MM.1S (cell line): Measurements from ENCODE around the gene MSI1.

ENCODE experiments used
- EZH2 ChIP-seq: fragments of 300-600 bp; sonication (generic); optimal IDR thresholded peaks from 2 replicates; pipeline ENCODE3; 2017; ENCODE audit warnings: low read depth, mild to moderate bottlenecking, antibody characterized with exemption, low read length, mixed read lengths
- EZH2phosphoT487 ChIP-seq: fragments of 300-600 bp; sonication (generic); IDR thresholded peaks from 2 replicates; pipeline ENCODE4 v1.6.1; 2018; ENCODE audit warnings: antibody characterized with exemption, low read length
- TF ChIP-seq, protein P1 (sequence below): fragments of 300-600 bp; sonication (generic); IDR thresholded peaks from 2 replicates; pipeline ENCODE4 v1.5.1; 2016; ENCODE audit warnings: antibody characterized with exemption, low read length, mixed read lengths

DNA sequence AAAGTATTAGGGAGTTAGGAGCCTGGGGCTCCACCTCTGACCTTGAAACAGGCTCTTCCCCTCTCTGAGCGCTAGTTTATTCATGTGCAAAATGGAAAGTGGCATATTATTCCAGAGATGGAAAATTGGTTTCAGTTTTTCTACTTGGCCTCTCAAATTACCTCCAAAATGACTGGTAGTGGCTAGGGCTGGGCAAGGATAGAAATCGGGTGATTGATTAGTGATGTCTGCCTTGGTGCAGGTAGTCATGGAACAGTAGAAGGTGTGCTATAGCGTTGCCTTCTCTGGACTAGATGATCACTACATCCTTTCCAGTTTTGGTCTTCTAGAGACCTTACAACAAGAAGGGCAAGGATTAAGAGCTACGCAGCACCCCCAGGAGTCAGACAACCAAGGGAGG is 8.6 kb upstream of the MSI1 start:
- TF ChIP-seq, protein P1, sequence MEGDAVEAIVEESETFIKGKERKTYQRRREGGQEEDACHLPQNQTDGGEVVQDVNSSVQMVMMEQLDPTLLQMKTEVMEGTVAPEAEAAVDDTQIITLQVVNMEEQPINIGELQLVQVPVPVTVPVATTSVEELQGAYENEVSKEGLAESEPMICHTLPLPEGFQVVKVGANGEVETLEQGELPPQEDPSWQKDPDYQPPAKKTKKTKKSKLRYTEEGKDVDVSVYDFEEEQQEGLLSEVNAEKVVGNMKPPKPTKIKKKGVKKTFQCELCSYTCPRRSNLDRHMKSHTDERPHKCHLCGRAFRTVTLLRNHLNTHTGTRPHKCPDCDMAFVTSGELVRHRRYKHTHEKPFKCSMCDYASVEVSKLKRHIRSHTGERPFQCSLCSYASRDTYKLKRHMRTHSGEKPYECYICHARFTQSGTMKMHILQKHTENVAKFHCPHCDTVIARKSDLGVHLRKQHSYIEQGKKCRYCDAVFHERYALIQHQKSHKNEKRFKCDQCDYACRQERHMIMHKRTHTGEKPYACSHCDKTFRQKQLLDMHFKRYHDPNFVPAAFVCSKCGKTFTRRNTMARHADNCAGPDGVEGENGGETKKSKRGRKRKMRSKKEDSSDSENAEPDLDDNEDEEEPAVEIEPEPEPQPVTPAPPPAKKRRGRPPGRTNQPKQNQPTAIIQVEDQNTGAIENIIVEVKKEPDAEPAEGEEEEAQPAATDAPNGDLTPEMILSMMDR, result no peak
- TF ChIP-seq EZH2 (no peak), EZH2phosphoT487 (no peak)
